Ovary (tissue), 9 donors: ENCODE results near the gene GATAD2A. TPM values are rescaled to one million over a fixed set of nuclear protein-coding genes. Genes with fewer than 3 reads are reported as not detected.

Experiments
- DNase-seq, 5 donors: peaks; one replicate each; pipeline ENCODE4 v3.0.0-alpha.2; 2019 to 2020
- H3K27ac ChIP-seq, 2 donors: fragments of 200-600 bp; one replicate each; pipeline versions ENCODE4 v1.5.1 to v1.8.0; 2019 to 2022
- H3K27me3 ChIP-seq: fragments of 200-600 bp; one replicate; pipeline ENCODE4 v1.8.0; 2022
- H3K36me3 ChIP-seq: fragments of 200-600 bp; sonication (generic); one replicate; pipeline ENCODE4 v1.5.1; 2019
- H3K4me1 ChIP-seq: one replicate; pipeline ENCODE4 v1.8.1; 2013; ENCODE audit warnings: mild to moderate bottlenecking, moderate library complexity; ENCODE audit not compliant: insufficient read depth
- H3K4me3 ChIP-seq: fragments of 200-600 bp; sonication (generic); one replicate; pipeline ENCODE4 v1.5.1; 2017
- H3K9me3 ChIP-seq, 2 donors: fragments of 200-600 bp in 1 of 2; sonication (generic) in 1 of 2; one replicate each; pipeline versions ENCODE4 v1.5.1 to v1.8.1; 2013 to 2019; ENCODE audit warnings: mild to moderate bottlenecking in 1 of 2, moderate library complexity in 1 of 2
- EP300 ChIP-seq: sonication (generic); formaldehyde crosslinking; IDR thresholded peaks from one replicate; pipeline ENCODE4 v1.6.1; 2017; ENCODE audit warnings: antibody characterized with exemption
- POLR2A ChIP-seq: fragments of 450-650 bp; IDR thresholded peaks from one replicate; pipeline ENCODE4 v1.6.1; 2017; ENCODE audit warnings: antibody characterized with exemption, mild to moderate bottlenecking, moderate library complexity
- WGBS, 3 donors: extraction: QIAGEN DNeasy Blood & Tissue Kit in 1 of 3; methylation state at CpG; one replicate each; pipeline versions ENCODE4 v1.1.5 to v1.1.7; 2013 to 2017; 5-methylcytosine and 5-hydroxymethylcytosine counted together
- intact Hi-C, 4 donors: fragments of 100-400 bp; cut with DNase I; formaldehyde crosslinking; loops; one replicate each; pipeline versions ENCODE4 v1.11.0 to v1.15.1; 2022 to 2023
- polyA plus RNA-seq, 2 donors: library from polyadenylated mRNA; stranded (reverse); fragments of 200-250 nt in 1 of 2; fragments of 350-450 nt in 1 of 2; fragmentation: Illumina TruSeq in 1 of 2; extraction: RNeasy Lipid Tissue Mini Kit (QIAGEN cat#74804) in 1 of 2; gene quantifications; one replicate each; pipeline ENCODE4 v1.2.3, GENCODE V29; 2013 to 2014
- total RNA-seq, 7 donors: library from RNA; depleted of rRNA in 2 of 7; stranded (reverse); fragments of >200 nt in 2 of 7; fragmentation: NEBNext Ultra II Directional in 3 of 7; extraction: Animal tissue kit (Norgen Biotek cat#: 25700) in 3 of 7; gene quantifications; one replicate each; pipeline versions ENCODE4 v1.1.0 to v1.2.4, GENCODE V29; 2016 to 2023
- TF ChIP-seq, protein P1 (sequence below), 3 donors: fragments of 450-650 bp in 2 of 3; fragments of 200-600 bp in 1 of 3; IDR thresholded peaks; one replicate each; pipeline versions ENCODE4 v1.5.1 to v1.8.0; 2016 to 2022; ENCODE audit warnings: antibody characterized with exemption in 3 of 3, mild to moderate bottlenecking in 1 of 3
- donor health status: DM: no; HTN: no; CAD: no; lungs with moderate emphysema.
- donor health status: DM: no; HTN: no; CAD: no.
- donor health status: Bipolar disorder and iron deficiency.
- donor health status: DM: yes; HTN: yes; CAD: no.
- donor health status: DM: no; HTN: no; CAD: no.
- donor health status: DM: yes; HTN: yes; CAD: no.

Gene GATAD2A
- total and polyA plus RNA-seq, 9 donors, result 10.7 to 83.0 (median 52.2) TPM

GRCh38 chr19:19549804-19550464 lies 144.5 kb downstream of the GATAD2A start:
- intact Hi-C loops, result no loop called here
- WGBS, 3 donors, result 34 to 52% (median 38%) methylated on average over 20 to 23 of the region's 23 CpGs

GRCh38 chr19:19550485-19550929 lies 145.0 kb downstream of the GATAD2A start:
- WGBS, 3 donors, result 0 to 5% (median 2%) methylated on average over 6 to 8 of the region's 8 CpGs
- no peaks in the 10 kb centered on the region for H3K4me1 ChIP-seq
- intact Hi-C loops, result no loop called here
- no peak for TF ChIP-seq POLR2A
- TF ChIP-seq EP300, result no peak
- TF ChIP-seq, protein P1, sequence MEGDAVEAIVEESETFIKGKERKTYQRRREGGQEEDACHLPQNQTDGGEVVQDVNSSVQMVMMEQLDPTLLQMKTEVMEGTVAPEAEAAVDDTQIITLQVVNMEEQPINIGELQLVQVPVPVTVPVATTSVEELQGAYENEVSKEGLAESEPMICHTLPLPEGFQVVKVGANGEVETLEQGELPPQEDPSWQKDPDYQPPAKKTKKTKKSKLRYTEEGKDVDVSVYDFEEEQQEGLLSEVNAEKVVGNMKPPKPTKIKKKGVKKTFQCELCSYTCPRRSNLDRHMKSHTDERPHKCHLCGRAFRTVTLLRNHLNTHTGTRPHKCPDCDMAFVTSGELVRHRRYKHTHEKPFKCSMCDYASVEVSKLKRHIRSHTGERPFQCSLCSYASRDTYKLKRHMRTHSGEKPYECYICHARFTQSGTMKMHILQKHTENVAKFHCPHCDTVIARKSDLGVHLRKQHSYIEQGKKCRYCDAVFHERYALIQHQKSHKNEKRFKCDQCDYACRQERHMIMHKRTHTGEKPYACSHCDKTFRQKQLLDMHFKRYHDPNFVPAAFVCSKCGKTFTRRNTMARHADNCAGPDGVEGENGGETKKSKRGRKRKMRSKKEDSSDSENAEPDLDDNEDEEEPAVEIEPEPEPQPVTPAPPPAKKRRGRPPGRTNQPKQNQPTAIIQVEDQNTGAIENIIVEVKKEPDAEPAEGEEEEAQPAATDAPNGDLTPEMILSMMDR (IDR thresholded peaks at IDR 0.05), result no peak
- H3K27ac ChIP-seq, result no peak overlapping the region
- no peaks in the 10 kb centered on the region for H3K36me3 ChIP-seq
- H3K9me3 ChIP-seq, result no peaks in the 10 kb centered on the region
- DNase-seq, result no peak
- no peaks in the 10 kb centered on the region for H3K27me3 ChIP-seq
- H3K4me3 ChIP-seq, result no peak overlapping the region

More at GRCh38 chr19:19549804-19550464, 144.5 kb downstream of the GATAD2A start:
- H3K4me3 ChIP-seq, result no peak overlapping the region
- no peak overlapping the region for H3K27ac ChIP-seq
- no peaks in the 10 kb centered on the region for H3K4me1 ChIP-seq
- no peaks in the 10 kb centered on the region for H3K36me3 ChIP-seq
- H3K27me3 ChIP-seq, result no peaks in the 10 kb centered on the region
- no peak for TF ChIP-seq POLR2A
- TF ChIP-seq EP300, result no peak
- TF ChIP-seq, protein P1 (IDR thresholded peaks at IDR 0.05), result no peak
- no peak for DNase-seq
- no peaks in the 10 kb centered on the region for H3K9me3 ChIP-seq

DNA sequence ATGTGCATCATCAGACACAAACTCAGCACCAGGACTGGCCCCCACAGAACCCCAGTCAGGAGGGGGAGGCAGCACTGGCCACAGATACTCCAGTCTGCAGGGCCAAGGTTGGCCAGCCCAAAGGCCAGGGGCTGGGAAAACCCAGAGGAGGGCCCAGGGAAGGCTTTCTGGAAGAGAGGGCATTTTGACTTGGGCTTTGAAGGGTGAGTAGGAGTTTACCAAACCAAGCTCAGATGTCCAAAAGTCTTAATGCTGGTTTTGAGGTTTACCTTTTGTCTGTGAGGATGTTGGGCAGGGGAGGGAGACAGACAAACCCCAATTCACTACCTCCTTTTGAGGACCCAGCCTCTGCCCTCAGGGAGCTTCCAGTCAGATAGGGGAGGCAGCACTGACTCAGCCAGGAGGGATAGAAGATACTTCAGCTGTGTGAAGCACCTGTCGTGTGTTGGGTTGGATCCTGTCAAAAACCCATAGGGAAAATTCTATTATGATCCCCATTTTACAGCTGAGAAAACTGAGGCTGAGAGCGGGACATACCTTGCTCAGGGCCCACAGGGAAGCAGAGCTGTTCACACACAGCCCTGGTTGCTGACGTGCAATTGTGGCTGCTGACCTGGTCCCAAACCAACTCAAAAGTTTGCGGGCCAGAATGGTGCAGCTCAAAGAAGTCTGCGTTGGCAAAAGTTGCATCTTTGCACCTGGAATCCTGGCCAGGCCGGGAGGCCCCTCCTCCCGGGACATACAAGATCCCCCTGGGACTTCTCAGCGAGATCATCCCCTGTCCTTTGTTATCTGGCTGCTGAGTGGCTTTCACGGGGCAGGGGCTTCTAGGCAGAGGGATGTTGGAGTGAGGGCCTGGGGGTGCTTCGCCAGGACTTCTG lies 145.7 kb downstream of the GATAD2A start:
- intact Hi-C loops, result no loop called here
- Histone ChIP-seq H3K4me1 (no peaks in the 10 kb centered on the region), H3K36me3 (no peaks in the 10 kb centered on the region), H3K27me3 (no peaks in the 10 kb centered on the region), H3K27ac (no peak overlapping the region), H3K9me3 (no peaks in the 10 kb centered on the region), H3K4me3 (no peak overlapping the region)
- 61 to 77% (median 62%) methylated on average over 10 of the region's 10 CpGs for WGBS, 3 donors
- TF ChIP-seq POLR2A, result no peak
- DNase-seq, result no peak

DNA sequence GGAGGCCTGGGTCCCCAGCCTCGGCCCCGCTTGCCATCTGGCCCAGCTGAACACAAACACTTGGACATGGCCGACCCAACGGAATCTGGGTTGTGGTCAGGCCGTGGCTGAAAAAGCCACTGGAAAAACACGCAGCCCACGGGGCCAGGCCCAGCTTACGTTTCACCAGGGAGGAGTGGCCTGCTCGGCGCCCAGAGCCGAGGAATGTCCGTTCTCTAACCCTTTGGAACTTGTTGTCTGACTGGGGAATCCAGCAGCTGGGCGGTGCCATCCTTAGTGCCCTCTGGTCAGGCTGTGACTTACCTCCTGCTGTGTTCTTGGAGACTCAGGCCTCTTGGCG lies 146.3 kb downstream of the GATAD2A start:
- no peak for DNase-seq
- Histone ChIP-seq H3K4me1 (no peaks in the 10 kb centered on the region), H3K36me3 (no peaks in the 10 kb centered on the region), H3K9me3 (no peaks in the 10 kb centered on the region), H3K4me3 (no peak overlapping the region), H3K27ac (no peak overlapping the region), H3K27me3 (no peaks in the 10 kb centered on the region)
- intact Hi-C loops, result no loop called here
- no peak for TF ChIP-seq POLR2A
- TF ChIP-seq, protein P1 (IDR thresholded peaks at IDR 0.05), result no peak
- WGBS, 3 donors, result 52 to 58% (median 53%) methylated on average over 14 of the region's 14 CpGs

GRCh38 chr19:19552798-19553197 lies 147.3 kb downstream of the GATAD2A start:
- Histone ChIP-seq H3K27ac (no peak overlapping the region), H3K36me3 (no peaks in the 10 kb centered on the region), H3K4me3 (no peak overlapping the region), H3K27me3 (no peaks in the 10 kb centered on the region), H3K4me1 (no peaks in the 10 kb centered on the region), H3K9me3 (no peaks in the 10 kb centered on the region)
- TF ChIP-seq EP300 (no peak), POLR2A (no peak)
- TF ChIP-seq, protein P1 (IDR thresholded peaks at IDR 0.05), result no peak
- DNase-seq, result no peak
- 59 to 73% (median 66%) methylated on average over 5 to 6 of the region's 6 CpGs for WGBS, 3 donors
- intact Hi-C loops, result no loop called here
